ENCODE data around the gene NEIL3.
A peak's percentile ranks its signal among the peaks of the same experiment; 100 is the strongest.

NEIL3 gene

GRCh38 chr4:177371461-177371860, 61.8 kb downstream of the NEIL3 start:
- DNase-seq, result no peak

GRCh38 chr4:177374966-177375365, 65.3 kb downstream of the NEIL3 start:
- DNase-seq, result no peak

- DNase-seq, result no peak
Observed at GRCh38 chr4:177375372-177375771, 65.7 kb downstream of the NEIL3 start.

GRCh38 chr4:177376024-177376423, 66.3 kb downstream of the NEIL3 start:
- DNase-seq, result peak; percentile 36

GRCh38 chr4:177380730-177381287, 71.1 kb downstream of the NEIL3 start:
- DNase-seq, result no peak

GRCh38 chr4:177381762-177382310, 72.2 kb downstream of the NEIL3 start:
- no peak for DNase-seq

GRCh38 chr4:177384856-177385397, 75.3 kb downstream of the NEIL3 start:
- peak; percentile 83 for DNase-seq

GRCh38 chr4:177385576-177386277, 76.1 kb downstream of the NEIL3 start:
- no peak for DNase-seq

- no peak for DNase-seq
Observed at GRCh38 chr4:177386278-177386815, 76.7 kb downstream of the NEIL3 start.

- no peak for DNase-seq
Observed at GRCh38 chr4:177391287-177391686, 81.6 kb downstream of the NEIL3 start.

- DNase-seq, result no peak
Observed at GRCh38 chr4:177391953-177392352, 82.3 kb downstream of the NEIL3 start.

GRCh38 chr4:177393236-177393635, 83.6 kb downstream of the NEIL3 start:
- DNase-seq, result peak; percentile 76

- DNase-seq, result no peak
Observed at GRCh38 chr4:177396352-177396751, 86.7 kb downstream of the NEIL3 start.

- peak; percentile 51 for DNase-seq
Observed at GRCh38 chr4:177400030-177400429, 90.4 kb downstream of the NEIL3 start.

GRCh38 chr4:177401658-177402273, 92.1 kb downstream of the NEIL3 start:
- DNase-seq, result peak; percentile 87

- no peak for DNase-seq
Observed at GRCh38 chr4:177403746-177404145, 94.1 kb downstream of the NEIL3 start.

- no peak for DNase-seq
Observed at GRCh38 chr4:177404342-177404741, 94.7 kb downstream of the NEIL3 start.

GRCh38 chr4:177404986-177405385, 95.3 kb downstream of the NEIL3 start:
- DNase-seq, result no peak

- no peak for DNase-seq
Observed at GRCh38 chr4:177405508-177405907, 95.8 kb downstream of the NEIL3 start.

GRCh38 chr4:177408023-177408422, 98.3 kb downstream of the NEIL3 start:
- DNase-seq, result no peak

GRCh38 chr4:177410566-177410965, 100.9 kb downstream of the NEIL3 start:
- DNase-seq, result no peak

GRCh38 chr4:177411996-177412395, 102.3 kb downstream of the NEIL3 start:
- no peak for DNase-seq
